ACC112 (cell line): ENCODE measurements around the gene BANF2.
"Not testable (repeated sequence)": the region's sequence is repeated elsewhere in the genome, so short reads cannot be mapped to it uniquely, and the experiment has no call there.

Experiments
- H2AFZ ChIP-seq: fragments of 200-600 bp; sonication (generic); one replicate; pipeline ENCODE4 v1.6.0; 2017; ENCODE audit warnings: antibody characterized with exemption, low read length; ENCODE audit not compliant: unreplicated experiment
- H3K27ac ChIP-seq: fragments of 200-600 bp; sonication (generic); 2 replicates; pipeline ENCODE4 v1.5.1; 2014; ENCODE audit warnings: low read depth, mild to moderate bottlenecking, antibody characterized with exemption, low read length, moderate library complexity
- H3K27me3 ChIP-seq: fragments of 200-600 bp; sonication (generic); 2 replicates; pipeline ENCODE4 v1.6.1; 2014; ENCODE audit warnings: mild to moderate bottlenecking, antibody characterized with exemption, low read length, moderate library complexity, mixed read lengths; ENCODE audit not compliant: insufficient read depth
- H3K36me3 ChIP-seq: fragments of 200-600 bp; sonication (generic); 2 replicates; pipeline ENCODE4 v1.6.1; 2016; ENCODE audit warnings: mild to moderate bottlenecking, antibody characterized with exemption, low read length, moderate library complexity, mixed read lengths; ENCODE audit not compliant: insufficient read depth
- H3K4me1 ChIP-seq: fragments of 200-600 bp; sonication (generic); one replicate; pipeline ENCODE4 v1.6.1; 2016; ENCODE audit warnings: low read length, mixed read lengths; ENCODE audit not compliant: insufficient read depth, unreplicated experiment, control insufficient read depth
- H3K4me3 ChIP-seq: fragments of 200-600 bp; sonication (generic); 2 replicates; pipeline ENCODE4 v1.5.1; 2014; ENCODE audit warnings: mild to moderate bottlenecking, low read depth, low read length
- H3K79me2 ChIP-seq: fragments of 200-600 bp; sonication (generic); one replicate; pipeline ENCODE4 v1.6.0; 2016; ENCODE audit warnings: low read length; ENCODE audit not compliant: control insufficient read depth, unreplicated experiment, insufficient read depth

BANF2 gene

DNA sequence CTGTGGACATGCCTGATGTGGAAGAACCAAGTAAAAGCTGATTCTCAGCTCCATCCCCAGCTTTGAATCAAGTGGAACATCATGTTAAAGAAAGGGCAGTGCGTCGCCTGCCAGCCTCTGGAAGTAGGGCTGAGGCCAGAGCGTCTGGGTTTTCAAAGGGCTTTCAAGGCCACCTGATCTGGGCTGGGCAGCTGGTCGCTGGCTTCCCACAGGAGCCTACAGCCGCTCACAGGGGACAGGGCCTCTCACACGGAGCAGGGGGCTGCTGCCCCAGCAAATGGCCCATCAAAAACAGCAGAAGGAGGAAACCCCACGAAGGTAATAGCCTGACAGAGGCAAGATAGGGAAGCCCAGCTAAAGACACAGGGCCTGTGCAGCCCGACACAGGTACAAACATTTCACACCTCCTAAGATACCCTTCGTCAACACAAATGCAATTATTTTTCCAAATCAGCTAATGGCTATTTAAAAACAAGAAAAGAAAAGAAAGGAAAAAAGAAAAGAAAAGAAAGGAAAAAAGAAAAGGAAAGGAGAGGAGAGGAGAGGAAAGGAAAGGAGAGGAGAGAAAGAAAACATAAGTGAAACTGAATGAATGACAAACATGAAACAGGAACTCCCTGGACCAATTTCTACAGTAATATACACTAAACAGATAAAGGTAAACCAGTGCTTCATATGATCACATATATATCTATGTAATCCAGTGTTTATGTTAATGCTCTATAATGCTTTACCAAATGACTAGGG lies 42.5 kb upstream of the BANF2 start:
- Histone ChIP-seq H3K27me3 (no peaks in the 10 kb centered on the region), H3K4me3 (no peak overlapping the region), H2AFZ (no peak overlapping the region), H3K36me3 (peaks cover 44% of the 10 kb centered on the region), H3K4me1 (peaks cover 34% of the 10 kb centered on the region), H3K79me2 (peaks cover 88% of the 10 kb centered on the region), H3K27ac (peak overlapping the region; percentile 66)

DNA sequence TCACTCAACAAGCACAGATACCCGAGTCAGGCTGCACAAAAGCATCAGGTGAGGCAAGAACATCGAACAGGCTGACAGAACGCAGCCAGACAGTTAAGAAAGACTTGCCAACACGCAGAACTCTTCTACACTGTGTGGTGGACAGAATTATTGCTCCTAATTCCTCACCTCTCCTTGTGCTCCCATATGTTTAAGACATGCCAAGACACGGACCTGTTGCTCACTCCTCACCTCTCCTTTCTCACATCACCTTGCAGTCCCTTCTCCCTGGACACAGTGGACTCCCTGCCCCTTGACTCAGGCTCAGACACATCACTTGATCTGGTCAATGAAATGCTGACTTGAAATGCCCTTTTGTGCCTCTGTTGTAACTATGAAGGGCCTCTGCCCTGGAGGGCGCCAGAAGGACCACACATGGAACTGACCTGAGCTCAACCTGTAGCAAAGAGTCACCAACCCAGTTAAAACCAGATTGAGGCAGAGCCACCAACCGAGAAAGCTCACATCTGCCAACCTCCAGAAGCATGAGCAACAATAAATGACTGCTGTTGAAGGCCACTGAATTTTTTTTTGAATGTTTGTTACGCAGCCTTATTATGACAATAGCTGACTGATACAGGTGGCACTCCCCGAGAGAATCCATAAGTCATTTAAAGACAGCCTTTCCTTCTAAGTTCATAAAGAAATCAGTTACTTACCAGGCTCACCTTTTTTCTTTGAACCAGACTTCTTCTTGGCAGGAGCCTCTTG lies 41.7 kb upstream of the BANF2 start:
- Histone ChIP-seq H3K27me3 (no peaks in the 10 kb centered on the region), H3K36me3 (peaks cover 44% of the 10 kb centered on the region), H3K4me3 (no peak overlapping the region), H3K27ac (peak overlapping the region; percentile 2; the same call in 1 of the 2 replicates), H3K79me2 (peaks cover 87% of the 10 kb centered on the region), H3K4me1 (peaks cover 41% of the 10 kb centered on the region), H2AFZ (no peak overlapping the region)

DNA sequence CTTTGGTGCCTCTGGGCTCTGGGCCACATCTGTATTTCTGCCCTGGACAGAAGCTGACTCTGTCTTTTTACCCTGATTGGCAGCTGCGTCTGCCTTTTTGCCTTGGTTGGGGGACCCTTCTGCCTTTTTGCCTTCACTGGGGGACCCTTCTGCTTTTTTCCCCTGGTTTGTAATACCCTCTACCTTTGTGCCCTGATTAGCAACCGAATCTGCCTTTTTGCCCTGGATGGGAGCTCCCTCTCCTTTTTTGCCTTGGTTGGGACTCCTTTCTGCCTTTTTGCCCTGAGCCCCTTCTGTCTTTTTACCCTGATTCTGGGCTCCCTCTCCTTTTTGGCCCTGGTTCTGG lies 41.1 kb upstream of the BANF2 start:
- H3K27ac ChIP-seq, result no peak overlapping the region
- H3K4me3 ChIP-seq, result no peak overlapping the region
- peaks cover 89% of the 10 kb centered on the region for H3K79me2 ChIP-seq
- H3K4me1 ChIP-seq, result peaks cover 47% of the 10 kb centered on the region
- H2AFZ ChIP-seq, result no peak overlapping the region
- no peaks in the 10 kb centered on the region for H3K27me3 ChIP-seq
- peaks cover 44% of the 10 kb centered on the region for H3K36me3 ChIP-seq

DNA sequence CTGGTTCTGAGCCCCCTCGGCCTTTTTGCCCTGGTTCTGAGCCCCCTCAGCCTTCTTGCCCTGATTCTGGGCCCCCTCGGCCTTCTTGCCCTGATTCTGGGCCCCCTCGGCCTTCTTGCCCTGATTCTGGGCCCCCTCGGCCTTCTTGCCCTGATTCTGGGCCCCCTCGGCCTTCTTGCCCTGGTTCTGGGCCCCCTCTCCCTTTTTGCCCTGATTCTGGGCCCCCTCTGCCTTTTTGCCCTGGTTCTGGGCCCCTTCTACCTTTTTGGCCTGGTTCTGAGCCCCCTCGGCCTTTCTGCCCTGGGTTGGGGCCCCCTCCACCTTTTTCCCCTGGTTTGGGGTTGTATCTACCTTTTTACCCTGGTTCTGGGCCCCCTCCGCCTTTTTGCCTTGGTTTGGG lies 40.4 kb upstream of the BANF2 start:
- Histone ChIP-seq H3K4me1 (peaks cover 54% of the 10 kb centered on the region), H3K79me2 (peaks cover 89% of the 10 kb centered on the region), H3K36me3 (peaks cover 38% of the 10 kb centered on the region)
- not testable (repeated sequence) for H3K4me3 ChIP-seq, H2AFZ ChIP-seq, H3K27ac ChIP-seq, H3K27me3 ChIP-seq

DNA sequence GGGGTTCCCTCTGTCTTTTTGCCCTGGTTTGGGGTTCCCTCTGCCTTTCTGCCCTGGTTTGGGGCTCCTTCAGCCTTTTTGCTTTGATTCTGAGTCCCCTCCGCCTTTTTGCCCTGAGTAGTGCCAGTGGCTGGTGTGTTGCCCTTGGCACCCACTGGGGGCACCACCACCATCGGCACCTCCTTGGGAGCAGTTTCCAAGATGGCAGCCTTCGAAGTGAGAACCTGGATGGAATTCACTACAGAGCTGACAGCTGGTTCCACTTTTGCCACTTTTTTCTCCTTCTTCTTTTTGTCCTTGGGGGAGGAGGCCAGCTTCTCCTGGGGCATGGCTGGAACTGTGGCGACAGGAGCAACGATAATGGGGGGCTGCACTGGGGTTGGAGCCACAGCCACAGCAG lies 40.0 kb upstream of the BANF2 start:
- H3K4me1 ChIP-seq, result peaks cover 56% of the 10 kb centered on the region
- no peaks in the 10 kb centered on the region for H3K27me3 ChIP-seq
- H2AFZ ChIP-seq, result no peak overlapping the region
- H3K36me3 ChIP-seq, result peaks cover 34% of the 10 kb centered on the region
- peaks cover 89% of the 10 kb centered on the region for H3K79me2 ChIP-seq
- H3K4me3 ChIP-seq, result no peak overlapping the region
- H3K27ac ChIP-seq, result no peak overlapping the region

DNA sequence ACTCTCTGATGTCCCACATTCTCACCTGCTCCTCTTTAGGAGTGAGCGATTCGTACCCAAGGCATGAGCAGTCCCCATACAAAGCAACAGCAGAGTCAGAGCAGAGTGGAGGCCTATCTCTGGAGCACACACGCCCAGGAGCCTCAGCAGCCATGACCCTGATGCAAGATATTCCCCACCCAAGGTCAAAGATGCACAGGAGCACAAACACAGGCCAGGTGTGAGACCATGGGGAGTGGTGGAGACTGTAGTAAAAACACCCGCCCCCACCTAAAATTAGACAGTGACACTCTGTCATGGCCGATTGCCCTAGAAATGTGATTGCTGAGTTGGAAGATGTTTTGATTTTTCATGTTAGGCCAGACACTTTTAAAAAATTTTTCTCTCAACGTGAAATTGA lies 39.1 kb upstream of the BANF2 start:
- peaks cover 91% of the 10 kb centered on the region for H3K79me2 ChIP-seq
- peak overlapping the region; percentile 88 for H3K27ac ChIP-seq
- H2AFZ ChIP-seq, result no peak overlapping the region
- peaks cover 33% of the 10 kb centered on the region for H3K36me3 ChIP-seq
- H3K27me3 ChIP-seq, result no peaks in the 10 kb centered on the region
- H3K4me1 ChIP-seq, result peaks cover 55% of the 10 kb centered on the region
- no peak overlapping the region for H3K4me3 ChIP-seq

DNA sequence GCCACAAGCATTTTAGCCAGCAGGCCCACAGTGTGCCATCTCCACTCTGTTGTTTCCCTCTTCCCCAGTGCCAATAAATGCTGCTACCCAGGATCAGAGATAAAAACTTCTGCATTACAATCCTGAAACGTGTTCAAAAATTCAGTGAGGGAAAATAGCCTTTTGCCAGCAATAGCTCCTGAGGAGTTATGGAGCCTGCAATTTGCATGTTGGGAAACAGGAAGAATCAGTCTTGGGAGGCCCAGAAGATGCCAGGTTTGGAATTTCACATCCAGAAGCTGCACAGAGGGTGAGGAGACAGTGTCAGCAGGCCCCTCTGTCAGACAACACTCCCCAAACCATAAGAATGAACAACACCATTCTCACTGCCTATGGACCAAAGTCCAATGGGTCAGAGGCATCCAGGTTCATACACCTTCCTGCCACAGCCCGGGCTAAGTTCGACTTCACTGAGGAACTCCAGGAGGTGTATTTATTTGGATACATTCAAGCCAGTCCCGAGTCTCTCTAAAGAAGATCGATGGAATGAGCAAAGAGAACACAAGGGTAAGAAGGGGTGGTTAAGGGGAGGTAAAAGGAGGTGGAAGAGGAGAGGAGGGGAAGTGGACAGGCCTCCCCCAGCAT lies 38.5 kb upstream of the BANF2 start:
- Histone ChIP-seq H3K36me3 (peaks cover 31% of the 10 kb centered on the region), H3K27me3 (no peaks in the 10 kb centered on the region), H3K4me1 (peaks cover 55% of the 10 kb centered on the region), H2AFZ (no peak overlapping the region), H3K79me2 (peaks cover 91% of the 10 kb centered on the region), H3K27ac (peak overlapping the region; percentile 88), H3K4me3 (no peak overlapping the region)

DNA sequence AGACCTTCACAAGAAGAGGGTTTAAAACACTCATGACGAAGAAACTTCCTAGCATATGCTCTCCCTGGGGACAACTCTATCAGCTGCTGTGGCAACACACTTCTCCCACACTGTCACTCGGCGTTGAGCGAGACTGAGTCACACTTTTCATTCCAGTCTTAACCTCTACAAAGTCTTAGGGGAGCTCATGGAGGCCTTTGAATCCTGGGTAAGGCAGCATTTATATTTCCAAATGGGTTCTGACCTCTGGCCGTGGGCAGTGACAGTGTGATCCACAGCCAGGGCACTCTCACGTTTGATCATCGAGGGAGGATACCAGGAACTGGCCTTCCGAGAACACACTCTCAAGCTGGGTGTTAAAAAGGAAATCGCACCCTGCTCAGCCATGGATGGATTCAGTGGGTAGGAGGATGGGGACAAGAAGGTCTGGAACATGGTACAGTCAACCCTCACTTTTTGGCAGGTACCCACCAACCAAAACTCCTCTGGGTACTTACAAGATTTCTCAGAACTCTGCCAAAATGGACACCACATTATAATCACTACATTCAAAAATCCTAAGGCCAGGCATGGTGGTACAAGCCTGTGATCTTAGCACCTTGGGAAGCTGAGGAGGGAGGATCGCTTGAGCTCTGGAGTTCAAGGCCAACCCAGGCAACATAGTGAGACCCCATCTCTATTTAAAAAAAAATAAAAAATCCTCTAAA lies 37.3 kb upstream of the BANF2 start:
- peak overlapping the region; percentile 88 for H3K27ac ChIP-seq
- H2AFZ ChIP-seq, result no peak overlapping the region
- H3K27me3 ChIP-seq, result no peaks in the 10 kb centered on the region
- H3K79me2 ChIP-seq, result peaks cover 92% of the 10 kb centered on the region
- H3K4me1 ChIP-seq, result peaks cover 62% of the 10 kb centered on the region
- peaks cover 27% of the 10 kb centered on the region for H3K36me3 ChIP-seq
- peak overlapping the region; percentile 19 for H3K4me3 ChIP-seq

DNA sequence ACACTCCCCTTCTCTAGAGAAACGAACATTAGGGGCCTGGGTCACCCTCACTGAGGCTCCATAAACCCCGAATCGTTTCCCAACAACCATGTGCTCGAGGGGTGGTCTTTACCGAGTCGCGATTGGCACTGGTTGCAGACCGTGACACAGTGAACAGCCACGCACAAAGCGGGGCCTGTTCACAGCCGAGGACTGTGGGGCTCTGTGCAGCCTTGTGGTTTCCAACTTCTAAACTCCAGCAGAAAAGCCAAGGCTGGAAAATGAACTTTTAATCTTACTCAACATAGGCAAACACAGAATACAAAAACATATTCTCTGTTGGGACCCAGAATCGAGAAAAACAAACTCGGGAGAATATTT lies 36.7 kb upstream of the BANF2 start:
- Histone ChIP-seq H3K27me3 (no peaks in the 10 kb centered on the region), H3K4me3 (peak overlapping the region; percentile 19), H3K36me3 (peaks cover 25% of the 10 kb centered on the region), H3K27ac (peak overlapping the region; percentile 88), H3K4me1 (peaks cover 67% of the 10 kb centered on the region), H3K79me2 (peaks cover 92% of the 10 kb centered on the region), H2AFZ (no peak overlapping the region)

DNA sequence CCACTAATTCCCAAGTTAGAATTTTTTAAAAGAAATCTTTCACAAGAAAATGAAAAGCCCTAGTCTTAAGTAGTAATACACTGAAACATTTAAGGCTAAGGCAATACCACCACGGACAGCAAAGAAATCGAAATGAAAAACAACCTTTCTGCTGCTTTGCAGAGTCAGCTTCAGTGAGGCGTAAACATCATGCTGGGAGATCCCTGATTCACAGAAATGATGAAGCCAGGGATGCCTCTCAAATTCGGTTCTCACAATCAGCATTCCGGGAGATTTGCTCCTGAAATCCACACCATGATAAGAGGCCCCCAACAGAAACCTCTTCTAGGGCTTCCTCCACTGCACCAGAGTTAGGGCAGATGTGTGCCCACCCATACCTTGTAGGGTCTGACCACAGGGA lies 36.3 kb upstream of the BANF2 start:
- Histone ChIP-seq H3K27me3 (no peaks in the 10 kb centered on the region), H3K79me2 (peaks cover 92% of the 10 kb centered on the region), H3K4me1 (peaks cover 69% of the 10 kb centered on the region), H3K36me3 (peaks cover 25% of the 10 kb centered on the region), H3K4me3 (peak overlapping the region; percentile 19), H2AFZ (no peak overlapping the region), H3K27ac (peak overlapping the region; percentile 88)
